Neuronal stem cell (in vitro differentiated cells): ENCODE data around the gene ITSN1.

Experiments used
- DNase-seq: peaks from one replicate; pipeline ENCODE4 v3.0.0-alpha.2; 2013; ENCODE audit warnings: low spot score
- H2AFZ ChIP-seq: one replicate; pipeline ENCODE4 v1.6.1; 2013; ENCODE audit warnings: mild to moderate bottlenecking, low read length, inconsistent platforms
- H2AK5ac ChIP-seq: 2 replicates; pipeline ENCODE4 v1.6.1; 2013; ENCODE audit warnings: low read depth, mild to moderate bottlenecking, inconsistent platforms, low read length, moderate library complexity, mixed read lengths
- H2BK120ac ChIP-seq: 2 replicates; pipeline ENCODE4 v1.6.1; 2013; ENCODE audit warnings: low read depth, mild to moderate bottlenecking, inconsistent platforms, low read length, moderate library complexity, mixed read lengths
- H2BK12ac ChIP-seq: one replicate; pipeline ENCODE4 v1.6.1; 2013; ENCODE audit warnings: low read length, inconsistent platforms
- H2BK15ac ChIP-seq: 2 replicates; pipeline ENCODE4 v1.6.1; 2013; ENCODE audit warnings: mild to moderate bottlenecking, low read length, inconsistent platforms, mixed read lengths
- H2BK5ac ChIP-seq: one replicate; pipeline ENCODE4 v1.6.1; 2013; ENCODE audit warnings: inconsistent platforms, mild to moderate bottlenecking, low read length, moderate library complexity
- H3K14ac ChIP-seq: one replicate; pipeline ENCODE4 v1.6.1; 2013; ENCODE audit warnings: low read length, inconsistent platforms
- H3K18ac ChIP-seq: 2 replicates; pipeline ENCODE4 v1.6.1; 2013; ENCODE audit warnings: low read length, inconsistent platforms
- H3K23ac ChIP-seq: 2 replicates; pipeline ENCODE4 v1.6.1; 2013; ENCODE audit warnings: low read depth, mild to moderate bottlenecking, mixed read lengths, low read length, inconsistent platforms; ENCODE audit not compliant: poor library complexity
- H3K27ac ChIP-seq: replicated peaks from 3 replicates; pipeline ENCODE4 v1.5.1; 2013; ENCODE audit warnings: low read length, inconsistent platforms
- H3K27me3 ChIP-seq, 3 experiments: 2 replicates each; pipeline ENCODE4 v1.6.1; 2013; ENCODE audit warnings: low read length in 3 of 3, mild to moderate bottlenecking in 2 of 3, inconsistent platforms in 1 of 3, low read depth in 1 of 3, mixed read lengths in 1 of 3, moderate library complexity in 1 of 3; ENCODE audit not compliant: control insufficient read depth in 3 of 3, insufficient read depth in 3 of 3
- H3K36me3 ChIP-seq, 2 donors: replicated peaks in 1 of 2; 2 replicates each; pipeline ENCODE4 v1.6.1; 2013; ENCODE audit warnings: low read length in 2 of 2; ENCODE audit not compliant: control insufficient read depth in 2 of 2, insufficient read depth in 2 of 2
- H3K4ac ChIP-seq: 2 replicates; pipeline ENCODE4 v1.6.1; 2013; ENCODE audit warnings: inconsistent platforms, mild to moderate bottlenecking, low read length, moderate library complexity
- H3K4me1 ChIP-seq, 2 donors: 1 replicate in 1 of 2; 2 replicates in 1 of 2; pipeline ENCODE4 v1.6.1; 2013; ENCODE audit warnings: low read length in 2 of 2, low read depth in 1 of 2; ENCODE audit not compliant: control insufficient read depth in 2 of 2, insufficient read depth in 1 of 2
- H3K4me2 ChIP-seq: one replicate; pipeline ENCODE4 v1.6.1; 2013; ENCODE audit warnings: mild to moderate bottlenecking, low read length, inconsistent platforms; ENCODE audit not compliant: insufficient read depth, poor library complexity, severe bottlenecking
- H3K4me3 ChIP-seq, 2 donors: 2 replicates each; pipeline ENCODE4 v1.5.1; 2013; ENCODE audit warnings: low read length in 2 of 2, mild to moderate bottlenecking in 2 of 2, inconsistent platforms in 1 of 2, moderate library complexity in 1 of 2
- H3K79me1 ChIP-seq: one replicate; pipeline ENCODE4 v1.6.1; 2013; ENCODE audit warnings: low read depth, mild to moderate bottlenecking, inconsistent platforms, low read length, moderate library complexity
- H3K9ac ChIP-seq: one replicate; pipeline ENCODE4 v1.6.1; 2013; ENCODE audit warnings: mild to moderate bottlenecking, low read depth, low read length, inconsistent platforms; ENCODE audit not compliant: poor library complexity
- H3K9me3 ChIP-seq, 2 donors: replicated peaks in 1 of 2; 2 replicates each; pipeline versions ENCODE3 to v1.6.1; 2013; ENCODE audit warnings: low read length in 2 of 2, mild to moderate bottlenecking in 2 of 2, inconsistent platforms in 1 of 2, low read depth in 1 of 2, mixed read lengths in 1 of 2, moderate library complexity in 1 of 2; ENCODE audit not compliant: control insufficient read depth in 2 of 2, insufficient read depth in 1 of 2
- H4K8ac ChIP-seq: one replicate; pipeline ENCODE4 v1.6.1; 2013; ENCODE audit warnings: low read depth, mild to moderate bottlenecking, inconsistent platforms, low read length, moderate library complexity
- H4K91ac ChIP-seq: one replicate; pipeline ENCODE4 v1.6.1; 2013; ENCODE audit warnings: low read length, low read depth, mild to moderate bottlenecking, inconsistent platforms; ENCODE audit not compliant: poor library complexity
- WGBS, 2 donors: extraction: QIAGEN DNeasy Blood & Tissue Kit; methylation state at CpG; one replicate each; pipeline ENCODE4 v1.1.7; 2013; ENCODE audit warnings: missing lambda C conversion rate in 2 of 2, mixed read lengths in 1 of 2; ENCODE audit not compliant: insufficient read length in 2 of 2, insufficient replicate concordance in 1 of 2; ENCODE audit errors: extremely low coverage in 2 of 2; 5-methylcytosine and 5-hydroxymethylcytosine counted together

The ITSN1 gene

GRCh38 chr21:33857846-33858666 lies 215.8 kb downstream of the ITSN1 start:
- no peak overlapping the region for H3K23ac ChIP-seq
- H3K4me3 ChIP-seq = no peak overlapping the region
- peaks cover 0 to 3% of the 10 kb centered on the region in 2 donors for H3K4me1 ChIP-seq
- no peaks in the 10 kb centered on the region for H3K27me3 ChIP-seq
- no peak overlapping the region for H2BK120ac ChIP-seq
- DNase-seq = no peak
- H2BK12ac ChIP-seq = no peak overlapping the region
- no peak overlapping the region for H3K9ac ChIP-seq
- H2BK5ac ChIP-seq = no peak overlapping the region
- H4K8ac ChIP-seq = no peak overlapping the region
- no peaks in the 10 kb centered on the region for H3K36me3 ChIP-seq
- no CpG with 5 or more reads among the region's 25 CpGs for WGBS, 2 donors
- H3K27ac ChIP-seq = no peak overlapping the region
- peak overlapping the region; percentile 47 for H2AK5ac ChIP-seq
- H2BK15ac ChIP-seq = no peak overlapping the region
- H3K4me2 ChIP-seq = no peak overlapping the region
- peaks cover 0 to 2% of the 10 kb centered on the region in 2 donors for H3K9me3 ChIP-seq
- peak overlapping the region; percentile 61 for H3K18ac ChIP-seq
- H2AFZ ChIP-seq = peak overlapping the region; percentile 56
- H3K14ac ChIP-seq = no peak overlapping the region
- H3K4ac ChIP-seq = no peak overlapping the region
- no peak overlapping the region for H4K91ac ChIP-seq
- H3K79me1 ChIP-seq = no peaks in the 10 kb centered on the region

- peak overlapping the region; percentile 56 for H2AFZ ChIP-seq
- no peak overlapping the region for H4K91ac ChIP-seq
- H3K4ac ChIP-seq = no peak overlapping the region
- no peak overlapping the region for H2BK120ac ChIP-seq
- peaks cover 0 to 2% of the 10 kb centered on the region in 2 donors for H3K9me3 ChIP-seq
- no peak overlapping the region for H2BK15ac ChIP-seq
- H3K27me3 ChIP-seq = no peaks in the 10 kb centered on the region
- DNase-seq = no peak
- H3K4me3 ChIP-seq = no peak overlapping the region
- no peak overlapping the region for H4K8ac ChIP-seq
- no peak overlapping the region for H3K23ac ChIP-seq
- no peak overlapping the region for H3K9ac ChIP-seq
- H2AK5ac ChIP-seq = no peak overlapping the region
- peak overlapping the region; percentile 23 for H3K18ac ChIP-seq
- H3K79me1 ChIP-seq = no peaks in the 10 kb centered on the region
- no CpG with 5 or more reads among the region's 15 CpGs for WGBS, 2 donors
- H3K27ac ChIP-seq = no peak overlapping the region
- no peak overlapping the region for H2BK12ac ChIP-seq
- H3K14ac ChIP-seq = no peak overlapping the region
- H2BK5ac ChIP-seq = no peak overlapping the region
- H3K36me3 ChIP-seq = no peaks in the 10 kb centered on the region
- peaks cover 0 to 3% of the 10 kb centered on the region in 2 donors for H3K4me1 ChIP-seq
- H3K4me2 ChIP-seq = no peak overlapping the region
Measured at GRCh38 chr21:33858667-33859372, 216.5 kb downstream of the ITSN1 start.

GRCh38 chr21:33859373-33860102 lies 217.2 kb downstream of the ITSN1 start:
- peak overlapping the region; percentile 35 for H4K91ac ChIP-seq
- no peak overlapping the region for H3K4ac ChIP-seq
- H4K8ac ChIP-seq = no peak overlapping the region
- no peaks in the 10 kb centered on the region for H3K27me3 ChIP-seq
- no peak overlapping the region for H2BK120ac ChIP-seq
- H3K79me1 ChIP-seq = no peaks in the 10 kb centered on the region
- DNase-seq = no peak
- H3K4me3 ChIP-seq = no peak overlapping the region
- H3K23ac ChIP-seq = peak overlapping the region; percentile 23
- H3K27ac ChIP-seq = no peak overlapping the region
- H3K4me2 ChIP-seq = no peak overlapping the region
- H3K9me3 ChIP-seq = peaks cover 0 to 2% of the 10 kb centered on the region in 2 donors
- WGBS, 2 donors = no CpG with 5 or more reads among the region's 18 CpGs
- H3K9ac ChIP-seq = no peak overlapping the region
- no peak overlapping the region for H2AFZ ChIP-seq
- H3K4me1 ChIP-seq = peaks cover 0 to 3% of the 10 kb centered on the region in 2 donors
- no peak overlapping the region for H2BK5ac ChIP-seq
- no peaks in the 10 kb centered on the region for H3K36me3 ChIP-seq
- H3K14ac ChIP-seq = no peak overlapping the region
- no peak overlapping the region for H2AK5ac ChIP-seq
- no peak overlapping the region for H2BK12ac ChIP-seq
- H2BK15ac ChIP-seq = no peak overlapping the region
- H3K18ac ChIP-seq = no peak overlapping the region
